HG02884 (cell line): Measurements from ENCODE around the gene VPS41.

Source experiments
- ATAC-seq: cut with Tn5 transposase; IDR thresholded peaks from one replicate; pipeline ENCODE4 v1.9.1; 2021; ENCODE audit warnings: mild to moderate bottlenecking, moderate library complexity; ENCODE audit not compliant: unreplicated experiment

The VPS41 gene

GRCh38 chr7:38675494-38676106 is 233.4 kb downstream of the VPS41 start:
- ATAC-seq: no peak

- ATAC-seq: no peak
These were observed 234.5 kb downstream of the VPS41 start for GRCh38 chr7:38674513-38674912.

- ATAC-seq: no peak
These were observed 235.2 kb downstream of the VPS41 start for GRCh38 chr7:38673795-38674194.
